Measurements from ENCODE around the gene BCAT1.
"Not testable (repeated sequence)": the region's sequence is repeated elsewhere in the genome, so short reads cannot be mapped to it uniquely, and the experiment has no call there.

The BCAT1 gene

GRCh38 chr12:24895612-24896011 is 53.3 kb downstream of the BCAT1 start:
- H3K4me1 ChIP-seq: no peaks in the 10 kb centered on the region
- H3K27me3 ChIP-seq (ENCODE audit: low read depth): no peaks in the 10 kb centered on the region
- H3K9me3 ChIP-seq: no peaks in the 10 kb centered on the region
- in situ Hi-C loops (cut with MboI; ENCODE audit: low sequenced_read_pairs): no loop called here
- no peak overlapping the region for H3K4me3 ChIP-seq
- H3K36me3 ChIP-seq (replicated peaks): peaks cover 23% of the 10 kb centered on the region
- DNase-seq (ENCODE audit: low spot score in 2 of 2): no peak

GRCh38 chr12:24894879-24895278 is 54.0 kb downstream of the BCAT1 start:
- Histone ChIP-seq H3K4me3 (no peak overlapping the region), H3K9me3 (no peaks in the 10 kb centered on the region), H3K27me3 (ENCODE audit: low read depth) (no peaks in the 10 kb centered on the region), H3K36me3 (replicated peaks) (peaks cover 23% of the 10 kb centered on the region), H3K4me1 (peaks cover 1% of the 10 kb centered on the region; the same call in 1 of the 2 replicates)
- in situ Hi-C loops (cut with MboI; ENCODE audit: low sequenced_read_pairs): no loop called here
- no peak for DNase-seq (ENCODE audit: low spot score in 2 of 2)

GRCh38 chr12:24890048-24890803 is 58.7 kb downstream of the BCAT1 start:
- in situ Hi-C loops (cut with MboI; ENCODE audit: low sequenced_read_pairs): no loop called here
- peaks cover 21% of the 10 kb centered on the region for H3K4me1 ChIP-seq
- H3K9me3 ChIP-seq: no peaks in the 10 kb centered on the region
- DNase-seq (ENCODE audit: low spot score in 2 of 2): no peak
- H3K4me3 ChIP-seq: no peak overlapping the region
- H3K36me3 ChIP-seq (replicated peaks): peaks cover 23% of the 10 kb centered on the region
- H3K27me3 ChIP-seq (ENCODE audit: low read depth): no peaks in the 10 kb centered on the region

GRCh38 chr12:24889411-24889810 is 59.5 kb downstream of the BCAT1 start:
- H3K27me3 ChIP-seq (ENCODE audit: low read depth): no peaks in the 10 kb centered on the region
- in situ Hi-C loops (cut with MboI; ENCODE audit: low sequenced_read_pairs): no loop called here
- H3K4me3 ChIP-seq: no peak overlapping the region
- peaks cover 20% of the 10 kb centered on the region for H3K36me3 ChIP-seq (replicated peaks)
- no peaks in the 10 kb centered on the region for H3K9me3 ChIP-seq
- DNase-seq (ENCODE audit: low spot score in 2 of 2): peak in 1 of 2 experiments; percentile 13
- H3K4me1 ChIP-seq: peaks cover 21% of the 10 kb centered on the region

- Histone ChIP-seq H3K9me3 (no peaks in the 10 kb centered on the region), H3K36me3 (replicated peaks) (peaks cover 19% of the 10 kb centered on the region), H3K4me1 (peaks cover 21% of the 10 kb centered on the region), H3K27me3 (ENCODE audit: low read depth) (no peaks in the 10 kb centered on the region), H3K4me3 (no peak overlapping the region)
- in situ Hi-C loops (cut with MboI; ENCODE audit: low sequenced_read_pairs): no loop called here
- no peak for DNase-seq (ENCODE audit: low spot score in 2 of 2)
Measured at GRCh38 chr12:24888813-24889212, 60.1 kb downstream of the BCAT1 start.

- no peaks in the 10 kb centered on the region for H3K27me3 ChIP-seq (ENCODE audit: low read depth)
- in situ Hi-C loops (cut with MboI; ENCODE audit: low sequenced_read_pairs): no loop called here
- H3K4me3 ChIP-seq: no peak overlapping the region
- no peak for DNase-seq (ENCODE audit: low spot score in 2 of 2)
- peaks cover 20% of the 10 kb centered on the region for H3K4me1 ChIP-seq
- peaks cover 7% of the 10 kb centered on the region; the same call in 1 of the 2 replicates for H3K36me3 ChIP-seq (replicated peaks)
- H3K9me3 ChIP-seq: no peaks in the 10 kb centered on the region
Measured at GRCh38 chr12:24884911-24885310, 64.0 kb downstream of the BCAT1 start.

- Histone ChIP-seq H3K36me3 (replicated peaks) (peaks cover 20% of the 10 kb centered on the region), H3K27me3 (ENCODE audit: low read depth) (no peaks in the 10 kb centered on the region), H3K4me3 (no peak overlapping the region), H3K9me3 (no peaks in the 10 kb centered on the region), H3K4me1 (peaks cover 8% of the 10 kb centered on the region; the same call in 1 of the 2 replicates)
- in situ Hi-C loops (cut with MboI; ENCODE audit: low sequenced_read_pairs): no loop called here
- no peak for DNase-seq (ENCODE audit: low spot score in 2 of 2)
Measured at GRCh38 chr12:24881724-24882371, 67.1 kb downstream of the BCAT1 start.

- Histone ChIP-seq H3K4me1 (peaks cover 5% of the 10 kb centered on the region; the same call in 1 of the 2 replicates), H3K27me3 (ENCODE audit: low read depth) (no peaks in the 10 kb centered on the region), H3K4me3 (no peak overlapping the region), H3K9me3 (no peaks in the 10 kb centered on the region), H3K36me3 (replicated peaks) (peaks cover 23% of the 10 kb centered on the region)
- DNase-seq (ENCODE audit: low spot score in 2 of 2): no peak
- in situ Hi-C loops (cut with MboI; ENCODE audit: low sequenced_read_pairs): no loop called here
Measured at GRCh38 chr12:24881227-24881626, 67.7 kb downstream of the BCAT1 start.

- Histone ChIP-seq H3K27me3 (ENCODE audit: low read depth) (no peaks in the 10 kb centered on the region), H3K4me3 (no peak overlapping the region), H3K4me1 (peaks cover 1% of the 10 kb centered on the region; the same call in 1 of the 2 replicates), H3K9me3 (no peaks in the 10 kb centered on the region), H3K36me3 (replicated peaks) (peaks cover 25% of the 10 kb centered on the region)
- in situ Hi-C loops (cut with MboI; ENCODE audit: low sequenced_read_pairs): no loop called here
- DNase-seq (ENCODE audit: low spot score in 2 of 2): no peak
Measured at GRCh38 chr12:24880732-24881131, 68.2 kb downstream of the BCAT1 start.

GRCh38 chr12:24879644-24880043 is 69.3 kb downstream of the BCAT1 start:
- Histone ChIP-seq H3K9me3 (no peaks in the 10 kb centered on the region), H3K4me3 (no peak overlapping the region), H3K4me1 (no peaks in the 10 kb centered on the region), H3K27me3 (ENCODE audit: low read depth) (no peaks in the 10 kb centered on the region), H3K36me3 (replicated peaks) (peaks cover 30% of the 10 kb centered on the region)
- DNase-seq (ENCODE audit: low spot score in 2 of 2): no peak
- in situ Hi-C loops (cut with MboI; ENCODE audit: low sequenced_read_pairs): no loop called here

GRCh38 chr12:24875014-24875413 is 73.9 kb downstream of the BCAT1 start:
- H3K4me3 ChIP-seq: no peak overlapping the region
- no peaks in the 10 kb centered on the region for H3K4me1 ChIP-seq
- peaks cover 26% of the 10 kb centered on the region for H3K36me3 ChIP-seq (replicated peaks)
- no peaks in the 10 kb centered on the region for H3K9me3 ChIP-seq
- in situ Hi-C loops (cut with MboI; ENCODE audit: low sequenced_read_pairs): no loop called here
- H3K27me3 ChIP-seq (ENCODE audit: low read depth): no peaks in the 10 kb centered on the region
- no peak for DNase-seq (ENCODE audit: low spot score in 2 of 2)

GRCh38 chr12:24872211-24872610 is 76.7 kb downstream of the BCAT1 start:
- in situ Hi-C loops (cut with MboI; ENCODE audit: low sequenced_read_pairs): no loop called here
- Histone ChIP-seq H3K36me3 (replicated peaks) (peaks cover 25% of the 10 kb centered on the region), H3K4me1 (peaks cover 5% of the 10 kb centered on the region), H3K9me3 (0 out of 2 replicates have a peak, but pooled peaks cover 5% of the 10 kb centered on the region), H3K4me3 (no peak overlapping the region), H3K27me3 (ENCODE audit: low read depth) (no peaks in the 10 kb centered on the region)
- DNase-seq (ENCODE audit: low spot score in 2 of 2): no peak

GRCh38 chr12:24866139-24866538 is 82.8 kb downstream of the BCAT1 start:
- H3K4me1 ChIP-seq: peaks cover 29% of the 10 kb centered on the region
- peaks cover 12% of the 10 kb centered on the region for H3K36me3 ChIP-seq (replicated peaks)
- H3K9me3 ChIP-seq; H3K27me3 ChIP-seq (ENCODE audit: low read depth); H3K4me3 ChIP-seq; in situ Hi-C loops (cut with MboI; ENCODE audit: low sequenced_read_pairs); DNase-seq (ENCODE audit: low spot score in 2 of 2): not testable (repeated sequence)

GRCh38 chr12:24864796-24865125 is 84.1 kb downstream of the BCAT1 start:
- peaks cover 12% of the 10 kb centered on the region for H3K36me3 ChIP-seq (replicated peaks)
- in situ Hi-C loops (cut with MboI; ENCODE audit: low sequenced_read_pairs): no loop called here

More at GRCh38 chr12:24864796-24865125, 84.1 kb downstream of the BCAT1 start:
- Histone ChIP-seq H3K4me3 (no peak overlapping the region), H3K4me1 (peaks cover 41% of the 10 kb centered on the region), H3K27me3 (ENCODE audit: low read depth) (no peaks in the 10 kb centered on the region), H3K9me3 (0 out of 2 replicates have a peak, but pooled peaks cover 5% of the 10 kb centered on the region)
- DNase-seq (ENCODE audit: low spot score in 2 of 2): no peak

Measured in HAP-1 (cell line).